Colonic mucosa (tissue), 4 donors: Measurements from ENCODE around the gene ABHD3. TPM values are rescaled to one million over a fixed set of nuclear protein-coding genes. Genes with fewer than 3 reads are reported as not detected.
"Not testable (repeated sequence)": the region's sequence is repeated elsewhere in the genome, so short reads cannot be mapped to it uniquely, and the experiment has no call there.

Experiments
- DNase-seq: peaks from one replicate; pipeline ENCODE4 v3.0.0-alpha.2; 2020
- H3K27ac ChIP-seq: fragments of 200-600 bp; one replicate; pipeline ENCODE4 v1.8.0; 2021
- H3K27me3 ChIP-seq: fragments of 200-600 bp; one replicate; pipeline ENCODE4 v1.8.0; 2021
- H3K36me3 ChIP-seq: fragments of 200-600 bp; one replicate; pipeline ENCODE4 v1.8.0; 2021
- H3K4me1 ChIP-seq: fragments of 200-600 bp; one replicate; pipeline ENCODE4 v1.8.0; 2021; ENCODE audit warnings: mild to moderate bottlenecking
- H3K4me3 ChIP-seq: fragments of 200-600 bp; one replicate; pipeline ENCODE4 v1.8.0; 2021
- H3K9ac ChIP-seq, 2 donors: one replicate each; pipeline ENCODE4 v1.7.0; 2013; ENCODE audit warnings: control low read depth in 2 of 2, low read depth in 2 of 2, low read length in 2 of 2
- H3K9me3 ChIP-seq: fragments of 200-600 bp; one replicate; pipeline ENCODE4 v1.8.0; 2021
- CTCF ChIP-seq: fragments of 200-600 bp; IDR thresholded peaks from one replicate; pipeline ENCODE4 v1.8.0; 2022; ENCODE audit warnings: antibody characterized with exemption, mild to moderate bottlenecking
- intact Hi-C: fragments of 100-400 bp; cut with DNase I; formaldehyde crosslinking; loops from one replicate; pipeline ENCODE4 v1.14.1; 2022
- microRNA-seq: library from miRNA; unstranded; fragments of <30 nt; microRNA quantifications from one replicate; pipeline ENCODE4, GENCODE V29; 2019
- total RNA-seq, 2 donors: library from RNA; stranded (reverse); fragmentation: NEBNext Ultra II Directional in 1 of 2; extraction: Animal tissue kit (Norgen Biotek cat#: 25700) in 1 of 2; gene quantifications; one replicate each; pipeline ENCODE4 v1.2.1, GENCODE V29; 2021
- donor health status: healthy.
- donor health status: DM: no; HTN: no; CAD: no.
- donor health status: DM: no; HTN: no; CAD: no.

Gene ABHD3
- total RNA-seq, 2 donors from 2014 or later: 69.3 to 105 TPM

- intact Hi-C loops: loop anchor here (5.0 kb wide), 1 partner anchor 130 kb away; the partner anchor contains the start of gene MIB1
- H3K9ac ChIP-seq: peak within 1 kb of the TSS; percentile 75 to 89
- no peaks in the 10 kb centered on the region for H3K36me3 ChIP-seq
- peak within 1 kb of the TSS; percentile 72 for H3K4me3 ChIP-seq
- no peaks in the 10 kb centered on the region for H3K27me3 ChIP-seq
- peak within 1 kb of the TSS; percentile 82 for H3K27ac ChIP-seq
- no peaks in the 10 kb centered on the region for H3K9me3 ChIP-seq
- peak; percentile 92 for DNase-seq
- peak; percentile 83 for TF ChIP-seq CTCF
- no peaks in the 10 kb centered on the region for H3K4me1 ChIP-seq
Measured at GRCh38 chr18:21612125-21613039, 92.2 kb downstream of the ABHD3 start, which contains the start of gene SNRPD1. Gene SNRPD1 (plus strand): TSS chr18:21612314. CDS start chr18:21612430, 116 bp downstream.

DNA sequence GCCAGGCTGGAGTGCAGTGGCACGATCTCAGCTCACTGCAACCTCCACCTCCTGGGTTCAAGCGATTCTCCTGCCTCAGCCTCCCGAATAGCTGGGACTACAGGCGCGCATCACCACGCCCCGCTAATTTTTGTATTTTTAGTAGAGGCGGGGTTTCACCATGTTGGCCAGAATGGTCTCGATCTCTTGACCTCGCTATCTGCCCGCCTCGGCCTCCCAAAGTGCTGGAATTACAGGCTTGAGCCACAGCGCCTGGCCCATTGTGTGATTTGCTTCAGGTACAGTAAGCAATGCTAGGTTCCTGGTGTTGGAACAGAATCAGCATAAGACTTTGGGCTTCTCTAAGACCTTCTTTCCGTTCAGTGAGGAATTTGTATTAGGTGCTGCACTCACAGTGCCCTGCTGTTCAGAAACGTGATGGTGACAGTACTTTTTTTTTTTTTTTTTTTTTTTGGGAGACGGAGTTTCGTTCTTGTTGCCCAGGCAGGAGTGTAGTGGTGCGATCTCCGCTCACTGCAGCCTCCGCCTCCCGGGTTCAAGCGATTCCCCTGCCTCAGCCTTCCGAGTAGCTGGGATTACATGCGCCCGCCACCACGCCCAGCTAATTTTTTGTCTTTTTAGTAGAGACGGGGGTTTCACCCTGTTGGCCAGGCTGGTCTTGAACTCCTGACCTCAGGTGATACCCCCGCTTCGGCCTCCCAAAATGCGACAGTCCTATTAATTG is 93.0 kb downstream of the ABHD3 start:
- H3K9me3 ChIP-seq, DNase-seq: not testable (repeated sequence)

DNA sequence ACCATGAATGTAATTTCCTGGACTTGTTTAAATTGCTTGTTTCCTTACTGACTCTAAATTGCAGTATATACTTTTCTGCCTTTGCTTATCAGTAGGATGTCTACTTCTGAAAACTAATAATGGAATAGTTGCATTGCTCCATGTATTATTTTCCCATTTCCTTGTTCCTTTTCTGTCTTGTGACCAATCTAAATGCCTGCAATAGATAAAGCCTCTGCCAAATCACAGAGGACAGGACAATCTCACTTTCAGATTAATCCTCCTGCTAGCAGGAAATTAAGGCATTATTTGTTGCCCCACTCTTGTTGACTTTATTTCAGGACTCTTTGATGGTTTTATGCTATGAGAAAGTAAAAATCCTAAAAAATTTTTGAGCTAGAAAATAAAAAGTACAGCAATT is 99.4 kb downstream of the ABHD3 start:
- no peaks in the 10 kb centered on the region for H3K4me1 ChIP-seq
- TF ChIP-seq CTCF: no peak
- H3K9ac ChIP-seq: no peak overlapping the region
- no peaks in the 10 kb centered on the region for H3K36me3 ChIP-seq
- H3K4me3 ChIP-seq: no peak overlapping the region
- H3K9me3 ChIP-seq: no peaks in the 10 kb centered on the region
- no peak for DNase-seq
- H3K27ac ChIP-seq: no peak overlapping the region
- intact Hi-C loops: no loop called here
- H3K27me3 ChIP-seq: no peaks in the 10 kb centered on the region

More for the DNA sequence above, 93.0 kb downstream of the ABHD3 start:
- H3K27me3 ChIP-seq, H3K36me3 ChIP-seq, H3K4me1 ChIP-seq: not testable (repeated sequence)
- H3K9ac ChIP-seq: peak overlapping the region in 1 of 2 donors; percentile 75
- peak overlapping the region; percentile 82 for H3K27ac ChIP-seq
- intact Hi-C loops: loop anchor here (5.0 kb wide), 1 partner anchor 131 kb away; the partner anchor contains the start of gene MIB1
- H3K4me3 ChIP-seq: peak overlapping the region; percentile 72

DNA sequence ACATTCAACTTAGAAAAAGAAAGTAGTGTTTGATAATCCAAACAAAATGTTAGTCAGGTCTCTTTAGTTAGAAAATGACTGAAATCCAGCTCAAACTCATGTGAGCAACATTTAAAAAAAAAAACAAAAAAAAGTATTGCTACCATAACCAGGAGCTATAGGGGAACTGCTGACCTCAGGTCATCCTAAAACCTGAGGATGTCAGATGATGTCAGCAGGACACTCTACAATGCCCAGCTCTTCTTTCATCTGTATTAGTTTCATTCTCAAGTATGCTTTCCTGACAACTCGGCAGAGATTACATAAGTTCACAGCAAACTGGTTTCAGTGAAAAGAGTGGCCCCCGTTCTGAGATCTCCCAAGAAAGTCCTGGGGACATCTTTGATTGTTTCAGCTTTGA is 99.9 kb downstream of the ABHD3 start:
- DNase-seq: no peak
- H3K4me3 ChIP-seq: no peak overlapping the region
- intact Hi-C loops: no loop called here
- no peaks in the 10 kb centered on the region for H3K36me3 ChIP-seq
- no peaks in the 10 kb centered on the region for H3K4me1 ChIP-seq
- no peak for TF ChIP-seq CTCF
- H3K9ac ChIP-seq: no peak overlapping the region
- H3K27me3 ChIP-seq: no peaks in the 10 kb centered on the region
- H3K9me3 ChIP-seq: no peaks in the 10 kb centered on the region
- no peak overlapping the region for H3K27ac ChIP-seq

DNA sequence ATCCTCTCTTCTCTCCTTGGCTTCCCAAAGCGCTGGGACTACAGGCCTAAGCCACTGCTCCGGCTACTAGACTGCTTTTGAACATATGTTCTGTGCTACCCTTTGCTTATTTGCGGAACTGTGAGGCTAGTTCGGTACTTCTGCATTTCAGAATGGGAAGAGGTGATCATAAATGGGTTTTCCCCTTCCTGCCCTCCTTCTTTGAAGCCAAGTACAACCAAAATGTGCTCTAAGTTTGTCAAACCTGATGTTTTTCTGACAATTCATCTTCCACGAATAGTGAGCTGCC is 102.3 kb downstream of the ABHD3 start:
- Histone ChIP-seq H3K36me3 (no peaks in the 10 kb centered on the region), H3K27me3 (no peaks in the 10 kb centered on the region), H3K9ac (no peak overlapping the region), H3K4me3 (no peak overlapping the region), H3K27ac (no peak overlapping the region), H3K9me3 (no peaks in the 10 kb centered on the region), H3K4me1 (no peaks in the 10 kb centered on the region)
- DNase-seq: no peak
- intact Hi-C loops: no loop called here
- no peak for TF ChIP-seq CTCF

Small RNA genes within 50 kb of the gene (microRNA-seq; reads per million reads assigned to microRNA genes)
- gene MIR320C1: not detected

Other genes starting within 250 kb of the ABHD3 start
- gene ESCO1, start 104.1 kb downstream of the ABHD3 start, total RNA-seq: 10 to 100 TPM; 11.7 to 17.7 TPM
- 10 to 100 TPM; 34.0 to 75.7 TPM for gene SNRPD1, start 92.5 kb downstream of the ABHD3 start, total RNA-seq
- 10 to 100 TPM; 23.4 to 39.3 TPM for gene MIB1, start 36.0 kb upstream of the ABHD3 start, total RNA-seq